Stimulated activated naive B cell treated with anti-CD40 and anti-IgM and Interleukin-4, amounts not matched to agents 10 μg/mL and 1 μg/mL and 100 μg/mL, for 72 hours (primary cell): ENCODE results near the gene CLIC6.
"Not testable (repeated sequence)": the region's sequence is repeated elsewhere in the genome, so short reads cannot be mapped to it uniquely, and the experiment has no call there.

Source experiments
- ATAC-seq, 2 donors: fragments of 150-1000 bp; cut with Tn5 transposase; replicated peaks; 2 replicates each; pipeline ENCODE4 v1.10.0; 2021; ENCODE audit warnings: moderate library complexity in 1 of 2
- DNase-seq: peaks from one replicate; pipeline ENCODE4 v3.0.0; 2021
- H3K27ac Mint-ChIP-seq: one replicate; pipeline ENCODE4 v1.8.0; 2022; ENCODE audit warnings: mild to moderate bottlenecking, mixed read lengths
- H3K27me3 Mint-ChIP-seq, 2 donors: one replicate each; pipeline ENCODE4 v1.8.0; 2022; ENCODE audit warnings: mixed read lengths in 2 of 2
- H3K36me3 Mint-ChIP-seq, 2 donors: one replicate each; pipeline ENCODE4 v1.8.0; 2022; ENCODE audit warnings: mixed read lengths in 2 of 2, mild to moderate bottlenecking in 1 of 2
- H3K4me1 Mint-ChIP-seq, 2 donors: one replicate each; pipeline ENCODE4 v1.8.0; 2022; ENCODE audit warnings: mixed read lengths in 2 of 2, mild to moderate bottlenecking in 1 of 2
- H3K4me3 Mint-ChIP-seq, 2 donors: one replicate each; pipeline ENCODE4 v1.8.0; 2022; ENCODE audit warnings: mild to moderate bottlenecking in 2 of 2, mixed read lengths in 2 of 2, moderate library complexity in 1 of 2
- H3K9me3 Mint-ChIP-seq, 2 donors: one replicate each; pipeline ENCODE4 v1.8.0; 2022; ENCODE audit warnings: mixed read lengths in 2 of 2, mild to moderate bottlenecking in 1 of 2

CLIC6 gene

GRCh38 chr21:34642211-34643075 is 26.4 kb upstream of the CLIC6 start:
- Mint-ChIP-seq H3K4me3 (peak overlapping the region; percentile 13 to 35), H3K9me3 (no peaks in the 10 kb centered on the region), H3K27ac (peak overlapping the region; percentile 42), H3K36me3 (no peaks in the 10 kb centered on the region), H3K4me1 (peaks cover 23 to 29% of the 10 kb centered on the region in 2 donors), H3K27me3 (peaks cover 4% of the 10 kb centered on the region in 2 donors)
- ATAC-seq (peak; percentile 79 to 80), DNase-seq (peak; percentile 40)

GRCh38 chr21:34644825-34645224 is 24.0 kb upstream of the CLIC6 start:
- no peak overlapping the region for H3K27ac Mint-ChIP-seq
- no peaks in the 10 kb centered on the region for H3K9me3 Mint-ChIP-seq
- DNase-seq (no peak), ATAC-seq (no peak)
- no peak overlapping the region for H3K4me3 Mint-ChIP-seq
- peaks cover 11 to 16% of the 10 kb centered on the region in 2 donors for H3K27me3 Mint-ChIP-seq
- no peaks in the 10 kb centered on the region for H3K36me3 Mint-ChIP-seq
- H3K4me1 Mint-ChIP-seq, result peaks cover 22 to 36% of the 10 kb centered on the region in 2 donors

- H3K9me3 Mint-ChIP-seq, result peaks cover 2 to 4% of the 10 kb centered on the region in 2 donors
- H3K36me3 Mint-ChIP-seq, result no peaks in the 10 kb centered on the region
- no peak overlapping the region for H3K27ac Mint-ChIP-seq
- ATAC-seq (no peak), DNase-seq (no peak)
- H3K4me1 Mint-ChIP-seq, result peaks cover 2 to 11% of the 10 kb centered on the region in 2 donors
- H3K27me3 Mint-ChIP-seq, result peaks cover 17 to 27% of the 10 kb centered on the region in 2 donors
- H3K4me3 Mint-ChIP-seq, result no peak overlapping the region
These were observed 21.2 kb upstream of the CLIC6 start for GRCh38 chr21:34647555-34647954.

GRCh38 chr21:34648739-34649297 is 20.0 kb upstream of the CLIC6 start:
- Mint-ChIP-seq H3K27ac (no peak overlapping the region), H3K4me1 (peaks cover 0 to 8% of the 10 kb centered on the region in 2 donors), H3K27me3 (peaks cover 29 to 39% of the 10 kb centered on the region in 2 donors), H3K4me3 (no peak overlapping the region), H3K36me3 (peaks cover 3 to 4% of the 10 kb centered on the region in 2 donors), H3K9me3 (peaks cover 3 to 4% of the 10 kb centered on the region in 2 donors)
- ATAC-seq, result no peak
- no peak for DNase-seq

DNA sequence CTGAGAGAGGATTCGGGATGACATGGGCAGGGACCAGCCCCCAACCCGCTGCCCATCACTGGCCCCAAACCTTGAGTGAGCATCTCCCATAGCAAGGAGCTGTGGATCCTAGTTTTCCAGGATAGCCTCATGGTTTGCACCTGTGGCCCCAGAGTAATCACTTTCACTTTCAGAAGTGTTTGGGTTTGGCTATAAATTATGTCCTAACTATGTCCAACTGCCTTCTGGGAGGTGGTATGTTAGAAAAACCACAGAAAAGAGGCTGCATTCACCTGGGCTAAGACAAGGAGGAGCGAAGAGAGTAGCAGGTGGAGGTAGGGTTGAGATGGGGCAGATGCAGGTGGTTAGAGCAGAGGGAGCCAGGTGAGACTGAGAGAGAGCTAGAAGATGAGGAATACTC is 19.4 kb upstream of the CLIC6 start:
- Mint-ChIP-seq H3K4me3 (no peak overlapping the region), H3K4me1 (peaks cover 0 to 8% of the 10 kb centered on the region in 2 donors), H3K36me3 (peaks cover 4% of the 10 kb centered on the region in 2 donors), H3K9me3 (peaks cover 3 to 4% of the 10 kb centered on the region in 2 donors), H3K27ac (no peak overlapping the region), H3K27me3 (peaks cover 30 to 45% of the 10 kb centered on the region in 2 donors)
- no peak for DNase-seq
- no peak for ATAC-seq

- peaks cover 4% of the 10 kb centered on the region in 2 donors for H3K36me3 Mint-ChIP-seq
- peaks cover 3 to 4% of the 10 kb centered on the region in 2 donors for H3K9me3 Mint-ChIP-seq
- no peak overlapping the region for H3K4me3 Mint-ChIP-seq
- DNase-seq (no peak), ATAC-seq (no peak)
- peaks cover 0 to 8% of the 10 kb centered on the region in 2 donors for H3K4me1 Mint-ChIP-seq
- H3K27me3 Mint-ChIP-seq, result peaks cover 30 to 48% of the 10 kb centered on the region in 2 donors
- no peak overlapping the region for H3K27ac Mint-ChIP-seq
These were observed 17.8 kb upstream of the CLIC6 start for GRCh38 chr21:34650861-34651431.

DNA sequence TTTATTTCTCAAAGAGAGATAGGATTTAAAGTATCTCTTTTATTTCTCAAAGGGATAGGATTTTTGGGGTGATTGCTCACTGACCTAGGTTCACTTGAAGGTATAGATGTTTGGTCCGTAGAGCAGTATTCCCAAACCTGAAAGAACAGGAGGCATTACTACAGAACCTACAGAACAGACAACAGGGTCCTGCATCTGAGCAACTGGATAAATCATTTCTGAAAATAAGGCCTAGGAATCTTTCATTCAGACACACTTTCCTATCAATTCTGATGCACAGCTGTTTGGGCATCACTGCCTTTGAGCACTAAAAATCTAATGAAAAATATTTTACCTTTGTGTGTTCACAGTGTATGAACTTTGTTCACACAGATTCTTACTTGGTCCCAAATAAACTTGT is 17.2 kb upstream of the CLIC6 start:
- Mint-ChIP-seq H3K9me3 (peaks cover 3 to 4% of the 10 kb centered on the region in 2 donors), H3K4me1 (peaks cover 0 to 8% of the 10 kb centered on the region in 2 donors), H3K27ac (no peak overlapping the region), H3K27me3 (peaks cover 36 to 53% of the 10 kb centered on the region in 2 donors), H3K4me3 (no peak overlapping the region), H3K36me3 (peaks cover 4% of the 10 kb centered on the region in 2 donors)
- no peak for DNase-seq
- ATAC-seq, result no peak

GRCh38 chr21:34653522-34653921 is 15.3 kb upstream of the CLIC6 start:
- H3K4me1 Mint-ChIP-seq, result peaks cover 0 to 8% of the 10 kb centered on the region in 2 donors
- H3K4me3 Mint-ChIP-seq, result no peak overlapping the region
- H3K27me3 Mint-ChIP-seq, result peaks cover 37 to 55% of the 10 kb centered on the region in 2 donors
- H3K9me3 Mint-ChIP-seq, result peaks cover 3 to 4% of the 10 kb centered on the region in 2 donors
- DNase-seq, result no peak
- H3K36me3 Mint-ChIP-seq, result peaks cover 4% of the 10 kb centered on the region in 2 donors
- no peak for ATAC-seq
- no peak overlapping the region for H3K27ac Mint-ChIP-seq

GRCh38 chr21:34661848-34662247 is 6.9 kb upstream of the CLIC6 start:
- DNase-seq, result no peak
- Mint-ChIP-seq H3K4me1 (no peaks in the 10 kb centered on the region), H3K36me3 (peaks cover 0 to 2% of the 10 kb centered on the region in 2 donors), H3K27me3 (peaks cover 31 to 44% of the 10 kb centered on the region in 2 donors), H3K27ac (no peak overlapping the region), H3K9me3 (peaks cover 24 to 28% of the 10 kb centered on the region in 2 donors), H3K4me3 (no peak overlapping the region)
- no peak for ATAC-seq

DNA sequence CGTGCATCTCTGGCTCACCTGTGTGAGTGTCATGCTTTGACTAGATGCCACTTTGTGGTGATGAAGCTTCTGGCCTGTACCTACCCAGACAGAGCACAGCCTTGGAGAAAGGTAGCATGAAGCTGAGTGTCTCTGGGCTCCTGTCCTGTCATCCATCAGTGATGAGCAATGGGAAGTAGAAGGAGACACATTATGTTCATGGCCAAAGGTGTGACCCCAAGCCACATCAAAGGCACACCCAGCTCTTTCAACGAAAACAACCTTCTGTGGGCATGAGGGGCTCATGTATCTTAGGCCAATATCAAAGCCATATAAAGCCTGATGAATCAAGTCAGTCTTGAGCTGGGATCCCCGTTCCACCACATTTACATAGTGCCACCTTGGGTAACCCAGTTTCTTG is 1.0 kb upstream of the CLIC6 start:
- Mint-ChIP-seq H3K36me3 (peaks cover 0 to 2% of the 10 kb centered on the region in 2 donors), H3K4me1 (peaks cover 13 to 21% of the 10 kb centered on the region in 2 donors), H3K4me3 (no peak overlapping the region), H3K27ac (no peak overlapping the region), H3K9me3 (peaks cover 2 to 4% of the 10 kb centered on the region in 2 donors), H3K27me3 (peaks cover 53 to 57% of the 10 kb centered on the region in 2 donors)
- ATAC-seq (no peak), DNase-seq (no peak)

DNA sequence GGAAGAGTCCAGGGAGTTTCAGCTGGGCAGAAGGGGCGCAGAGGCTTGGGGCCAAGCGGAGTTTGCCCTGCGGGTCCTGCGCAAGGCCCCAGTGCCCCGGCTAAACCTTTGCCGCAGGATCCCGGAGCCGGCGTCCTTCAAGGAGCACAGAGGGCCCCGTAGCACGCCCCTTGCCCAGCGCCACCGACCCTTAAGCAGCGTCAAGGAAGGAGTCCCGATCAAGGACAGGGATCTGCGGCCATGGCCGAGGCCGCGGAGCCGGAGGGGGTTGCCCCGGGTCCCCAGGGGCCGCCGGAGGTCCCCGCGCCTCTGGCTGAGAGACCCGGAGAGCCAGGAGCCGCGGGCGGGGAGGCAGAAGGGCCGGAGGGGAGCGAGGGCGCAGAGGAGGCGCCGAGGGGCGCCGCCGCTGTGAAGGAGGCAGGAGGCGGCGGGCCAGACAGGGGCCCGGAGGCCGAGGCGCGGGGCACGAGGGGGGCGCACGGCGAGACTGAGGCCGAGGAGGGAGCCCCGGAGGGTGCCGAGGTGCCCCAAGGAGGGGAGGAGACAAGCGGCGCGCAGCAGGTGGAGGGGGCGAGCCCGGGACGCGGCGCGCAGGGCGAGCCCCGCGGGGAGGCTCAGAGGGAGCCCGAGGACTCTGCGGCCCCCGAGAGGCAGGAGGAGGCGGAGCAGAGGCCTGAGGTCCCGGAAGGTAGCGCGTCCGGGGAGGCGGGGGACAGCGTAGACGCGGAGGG is 520 bp downstream of the CLIC6 start:
- ATAC-seq, result peak; percentile 67 to 72
- no peaks in the 10 kb centered on the region for H3K9me3 Mint-ChIP-seq
- peak; percentile 15 for DNase-seq
- peaks cover 0 to 2% of the 10 kb centered on the region in 2 donors for H3K36me3 Mint-ChIP-seq
- peak overlapping the region; percentile 62 to 77 for H3K4me3 Mint-ChIP-seq
- H3K4me1 Mint-ChIP-seq, result peaks cover 13 to 21% of the 10 kb centered on the region in 2 donors
- H3K27me3 Mint-ChIP-seq, result peaks cover 59 to 60% of the 10 kb centered on the region in 2 donors
- peak overlapping the region; percentile 87 for H3K27ac Mint-ChIP-seq

DNA sequence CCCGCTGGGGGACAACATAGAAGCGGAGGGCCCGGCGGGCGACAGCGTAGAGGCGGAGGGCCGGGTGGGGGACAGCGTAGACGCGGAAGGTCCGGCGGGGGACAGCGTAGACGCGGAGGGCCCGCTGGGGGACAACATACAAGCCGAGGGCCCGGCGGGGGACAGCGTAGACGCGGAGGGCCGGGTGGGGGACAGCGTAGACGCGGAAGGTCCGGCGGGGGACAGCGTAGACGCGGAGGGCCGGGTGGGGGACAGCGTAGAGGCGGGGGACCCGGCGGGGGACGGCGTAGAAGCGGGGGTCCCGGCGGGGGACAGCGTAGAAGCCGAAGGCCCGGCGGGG is 1.1 kb downstream of the CLIC6 start:
- H3K9me3 Mint-ChIP-seq, H3K36me3 Mint-ChIP-seq, DNase-seq, ATAC-seq: not testable (repeated sequence)
- peaks cover 58 to 66% of the 10 kb centered on the region in 2 donors for H3K27me3 Mint-ChIP-seq
- H3K4me3 Mint-ChIP-seq, result peak overlapping the region; percentile 75 to 77
- H3K27ac Mint-ChIP-seq, result peak overlapping the region; percentile 87
- H3K4me1 Mint-ChIP-seq, result peaks cover 13 to 21% of the 10 kb centered on the region in 2 donors

DNA sequence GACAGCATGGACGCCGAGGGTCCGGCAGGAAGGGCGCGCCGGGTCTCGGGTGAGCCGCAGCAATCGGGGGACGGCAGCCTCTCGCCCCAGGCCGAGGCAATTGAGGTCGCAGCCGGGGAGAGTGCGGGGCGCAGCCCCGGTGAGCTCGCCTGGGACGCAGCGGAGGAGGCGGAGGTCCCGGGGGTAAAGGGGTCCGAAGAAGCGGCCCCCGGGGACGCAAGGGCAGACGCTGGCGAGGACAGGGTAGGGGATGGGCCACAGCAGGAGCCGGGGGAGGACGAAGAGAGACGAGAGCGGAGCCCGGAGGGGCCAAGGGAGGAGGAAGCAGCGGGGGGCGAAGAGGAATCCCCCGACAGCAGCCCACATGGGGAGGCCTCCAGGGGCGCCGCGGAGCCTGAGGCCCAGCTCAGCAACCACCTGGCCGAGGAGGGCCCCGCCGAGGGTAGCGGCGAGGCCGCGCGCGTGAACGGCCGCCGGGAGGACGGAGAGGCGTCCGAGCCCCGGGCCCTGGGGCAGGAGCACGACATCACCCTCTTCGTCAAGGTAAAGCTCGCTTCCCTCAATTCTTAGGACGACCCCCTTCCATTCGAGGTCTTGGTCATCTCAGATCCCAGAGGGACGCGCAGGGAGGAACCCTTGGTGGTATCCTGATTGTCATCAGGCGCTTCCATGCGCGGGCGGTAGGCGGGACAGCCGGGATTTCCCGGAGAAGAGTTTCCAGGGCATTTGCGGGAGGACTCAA is 1.6 kb downstream of the CLIC6 start:
- DNase-seq (no peak), ATAC-seq (peak; percentile 41 to 50)
- H3K4me1 Mint-ChIP-seq, result peaks cover 13 to 21% of the 10 kb centered on the region in 2 donors
- H3K27ac Mint-ChIP-seq, result no peak overlapping the region
- peaks cover 0 to 2% of the 10 kb centered on the region in 2 donors for H3K36me3 Mint-ChIP-seq
- peaks cover 61 to 70% of the 10 kb centered on the region in 2 donors for H3K27me3 Mint-ChIP-seq
- H3K9me3 Mint-ChIP-seq, result no peaks in the 10 kb centered on the region
- H3K4me3 Mint-ChIP-seq, result peak overlapping the region; percentile 75 to 77
